Astrocyte (in vitro differentiated cells and primary cell): ENCODE data around the gene EMID1. TPM values are rescaled to one million over a fixed set of nuclear protein-coding genes. Genes with fewer than 3 reads are reported as not detected.

ENCODE experiments used
- DNase-seq: peaks from one replicate; pipeline ENCODE4 v3.0.0-alpha.2; 2010; ENCODE audit warnings: low read depth
- FAIRE-seq: peaks from 2 replicates; lab custom pipeline; 2011; peaks lifted over from hg19 to GRCh38; lab: Jason Lieb, UNC
- H2AFZ ChIP-seq: 2 replicates; pipeline ENCODE4 v1.6.0; 2012; ENCODE audit warnings: low read depth, low read length, inconsistent platforms
- H3K27ac ChIP-seq: 2 replicates; pipeline ENCODE4 v1.5.1; 2011; ENCODE audit warnings: low read depth, low read length, inconsistent platforms
- H3K27me3 ChIP-seq: 2 replicates; pipeline ENCODE4 v1.6.0; 2011; ENCODE audit warnings: low read length, inconsistent platforms; ENCODE audit not compliant: insufficient read depth
- H3K36me3 ChIP-seq: 2 replicates; pipeline ENCODE4 v1.5.1; 2011; ENCODE audit warnings: low read length, inconsistent platforms; ENCODE audit not compliant: insufficient read depth
- H3K4me1 ChIP-seq: 2 replicates; pipeline ENCODE4 v1.5.1; 2011; ENCODE audit warnings: low read length, inconsistent platforms; ENCODE audit not compliant: insufficient read depth
- H3K4me2 ChIP-seq: 2 replicates; pipeline ENCODE4 v1.6.0; 2012; ENCODE audit warnings: low read length, inconsistent platforms
- H3K4me3 ChIP-seq: 2 replicates; pipeline ENCODE4 v1.5.1; 2011; ENCODE audit warnings: low read depth, mild to moderate bottlenecking, low read length, inconsistent platforms; ENCODE audit not compliant: insufficient read depth
- H3K79me2 ChIP-seq: 2 replicates; pipeline ENCODE4 v1.6.0; 2012; ENCODE audit warnings: mild to moderate bottlenecking, low read length, inconsistent platforms; ENCODE audit not compliant: insufficient read depth
- H3K9ac ChIP-seq: 2 replicates; pipeline ENCODE4 v1.6.0; 2012; ENCODE audit warnings: mild to moderate bottlenecking, low read length, inconsistent platforms
- H3K9me3 ChIP-seq: 2 replicates; pipeline ENCODE4 v1.5.1; 2012; ENCODE audit warnings: low read depth, mild to moderate bottlenecking, low read length, inconsistent platforms; ENCODE audit not compliant: insufficient read depth
- H4K20me1 ChIP-seq: 2 replicates; pipeline ENCODE4 v1.6.0; 2012; ENCODE audit warnings: low read length, inconsistent platforms; ENCODE audit not compliant: insufficient read depth
- H3K27ac Mint-ChIP-seq: one replicate; pipeline ENCODE4 v1.8.0; 2021; ENCODE audit warnings: mild to moderate bottlenecking, mixed read lengths; ENCODE audit not compliant: unreplicated experiment
- H3K27me3 Mint-ChIP-seq: one replicate; pipeline ENCODE4 v1.8.0; 2021; ENCODE audit warnings: low read depth, mixed read lengths; ENCODE audit not compliant: unreplicated experiment
- H3K36me3 Mint-ChIP-seq: one replicate; pipeline ENCODE4 v1.8.0; 2021; ENCODE audit warnings: low read depth, mixed read lengths; ENCODE audit not compliant: unreplicated experiment
- H3K4me1 Mint-ChIP-seq: one replicate; pipeline ENCODE4 v1.8.0; 2021; ENCODE audit warnings: low read depth, mixed read lengths; ENCODE audit not compliant: unreplicated experiment
- H3K4me3 Mint-ChIP-seq: one replicate; pipeline ENCODE4 v1.8.0; 2021; ENCODE audit warnings: mild to moderate bottlenecking, moderate library complexity, mixed read lengths; ENCODE audit not compliant: unreplicated experiment
- H3K9me3 Mint-ChIP-seq: one replicate; pipeline ENCODE4 v1.8.0; 2021; ENCODE audit warnings: mild to moderate bottlenecking, mixed read lengths; ENCODE audit not compliant: unreplicated experiment
- EZH2 ChIP-seq: IDR thresholded peaks from 2 replicates; pipeline ENCODE4 v1.6.1; 2012; ENCODE audit warnings: mild to moderate bottlenecking, low read length, inconsistent platforms; ENCODE audit not compliant: insufficient read depth
- total RNA-seq: library from RNA; stranded (reverse); gene quantifications from 2 replicates; pipeline ENCODE4 v1.2.1, GENCODE V29; 2021
- TF ChIP-seq, protein P1 (sequence below): IDR thresholded peaks from 2 replicates; pipeline ENCODE4 v1.5.1; 2011; ENCODE audit warnings: low read depth, mild to moderate bottlenecking, inconsistent platforms, low read length, moderate library complexity; ENCODE audit not compliant: insufficient read depth

Gene EMID1
- total RNA-seq, 1 donor from 2014 or later = 0.34 TPM

DNA sequence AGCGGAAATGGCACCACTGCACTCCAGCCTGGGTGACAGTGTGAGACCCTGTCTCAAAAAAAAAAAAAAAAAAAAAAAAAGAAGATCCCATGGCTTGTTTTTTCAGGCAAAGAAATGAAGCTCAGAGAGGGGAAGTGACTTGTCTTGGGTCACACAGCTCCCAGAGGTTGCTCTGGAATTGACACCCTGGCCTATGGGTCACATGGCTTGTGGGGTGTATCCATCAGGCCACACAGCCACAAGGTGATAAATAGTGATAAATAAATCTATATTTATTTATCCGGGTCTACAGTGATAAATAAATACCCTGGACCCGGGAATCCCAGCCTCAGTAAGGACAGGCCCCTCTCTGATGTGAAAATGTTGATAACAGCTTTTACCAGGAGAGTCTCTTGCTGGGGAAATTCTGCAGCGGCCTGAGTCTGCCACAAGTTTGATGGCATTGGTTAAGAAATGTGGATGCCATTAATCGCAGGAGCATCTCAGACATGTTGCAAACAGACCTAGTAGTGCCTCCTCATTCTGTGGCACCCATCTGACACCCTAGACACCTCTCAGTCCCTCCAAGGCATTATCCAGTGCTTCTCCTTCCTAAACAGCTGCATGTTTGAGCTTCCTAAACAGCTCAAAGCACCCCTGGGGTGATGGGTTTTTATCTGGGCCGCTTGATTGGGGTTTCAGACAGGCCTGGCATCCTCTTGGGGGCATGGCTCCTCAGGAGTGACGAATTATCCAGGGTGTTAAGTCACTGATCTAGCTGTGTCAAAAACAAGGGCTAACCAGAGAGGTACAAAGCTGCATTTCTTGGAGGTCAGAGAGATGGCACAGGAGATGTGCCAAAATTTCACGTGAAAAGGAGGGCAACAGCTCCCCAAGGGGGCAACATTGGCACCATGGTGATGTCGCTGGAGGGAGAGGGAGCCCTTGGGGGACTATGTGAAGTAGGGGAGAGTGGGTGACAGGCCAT, 1.9 kb upstream of the EMID1 start:
- DNase-seq (no peak), FAIRE-seq (no peak)
- Mint-ChIP-seq H3K9me3 (no peaks in the 10 kb centered on the region), H3K4me3 (no peak overlapping the region), H3K27ac (no peak overlapping the region), H3K4me1 (no peaks in the 10 kb centered on the region), H3K27me3 (peaks cover 36% of the 10 kb centered on the region), H3K36me3 (no peaks in the 10 kb centered on the region)
- Histone ChIP-seq H4K20me1 (no peaks in the 10 kb centered on the region), H3K4me3 (no peak overlapping the region), H2AFZ (no peak overlapping the region), H3K27me3 (peaks cover 8% of the 10 kb centered on the region), H3K36me3 (no peaks in the 10 kb centered on the region), H3K4me1 (peaks cover 12% of the 10 kb centered on the region), H3K79me2 (no peaks in the 10 kb centered on the region), H3K4me2 (no peak overlapping the region), H3K27ac (no peak overlapping the region), H3K9ac (no peak overlapping the region), H3K9me3 (no peaks in the 10 kb centered on the region)
- no peak for TF ChIP-seq EZH2
- TF ChIP-seq, protein P1, sequence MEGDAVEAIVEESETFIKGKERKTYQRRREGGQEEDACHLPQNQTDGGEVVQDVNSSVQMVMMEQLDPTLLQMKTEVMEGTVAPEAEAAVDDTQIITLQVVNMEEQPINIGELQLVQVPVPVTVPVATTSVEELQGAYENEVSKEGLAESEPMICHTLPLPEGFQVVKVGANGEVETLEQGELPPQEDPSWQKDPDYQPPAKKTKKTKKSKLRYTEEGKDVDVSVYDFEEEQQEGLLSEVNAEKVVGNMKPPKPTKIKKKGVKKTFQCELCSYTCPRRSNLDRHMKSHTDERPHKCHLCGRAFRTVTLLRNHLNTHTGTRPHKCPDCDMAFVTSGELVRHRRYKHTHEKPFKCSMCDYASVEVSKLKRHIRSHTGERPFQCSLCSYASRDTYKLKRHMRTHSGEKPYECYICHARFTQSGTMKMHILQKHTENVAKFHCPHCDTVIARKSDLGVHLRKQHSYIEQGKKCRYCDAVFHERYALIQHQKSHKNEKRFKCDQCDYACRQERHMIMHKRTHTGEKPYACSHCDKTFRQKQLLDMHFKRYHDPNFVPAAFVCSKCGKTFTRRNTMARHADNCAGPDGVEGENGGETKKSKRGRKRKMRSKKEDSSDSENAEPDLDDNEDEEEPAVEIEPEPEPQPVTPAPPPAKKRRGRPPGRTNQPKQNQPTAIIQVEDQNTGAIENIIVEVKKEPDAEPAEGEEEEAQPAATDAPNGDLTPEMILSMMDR = no peak

DNA sequence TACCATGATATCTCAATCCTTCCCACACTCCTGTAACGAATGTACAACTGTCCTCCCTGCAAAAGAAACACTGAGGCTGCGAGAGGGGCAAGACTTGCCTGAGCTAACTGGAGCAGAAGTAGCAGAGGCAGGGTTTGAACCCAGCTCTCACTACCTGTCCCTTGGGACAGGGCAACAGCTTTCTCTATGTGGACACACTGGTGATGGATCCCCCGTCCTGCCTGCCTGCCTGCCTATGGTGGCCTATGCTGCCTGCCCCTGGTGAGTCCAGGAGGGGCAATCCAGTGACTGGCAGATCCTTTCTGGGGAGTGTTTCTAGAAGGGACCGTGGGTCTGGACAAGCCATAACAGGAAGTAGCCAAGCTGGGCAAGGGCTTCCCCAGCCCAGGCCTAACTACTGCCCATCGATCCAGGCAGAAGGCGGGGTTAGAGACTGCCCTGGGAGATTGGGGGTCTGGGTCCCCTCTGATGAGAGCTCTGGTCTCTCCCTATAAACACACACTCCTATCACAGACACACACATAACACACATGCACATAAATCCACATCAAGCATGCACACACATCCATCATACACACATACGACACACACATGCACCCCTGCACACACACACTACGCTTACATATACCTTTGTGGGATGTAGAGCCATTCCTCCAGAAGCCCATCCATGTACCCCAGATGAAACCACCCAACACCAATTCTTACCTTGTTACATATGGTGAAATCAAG, 1.1 kb upstream of the EMID1 start:
- FAIRE-seq (no peak), DNase-seq (no peak)

More for the DNA sequence above, 1.1 kb upstream of the EMID1 start:
- Mint-ChIP-seq H3K27ac (no peak overlapping the region), H3K4me3 (peak overlapping the region; percentile 28), H3K36me3 (no peaks in the 10 kb centered on the region), H3K27me3 (peaks cover 36% of the 10 kb centered on the region), H3K4me1 (no peaks in the 10 kb centered on the region), H3K9me3 (no peaks in the 10 kb centered on the region)
- Histone ChIP-seq H3K27me3 (peaks cover 8% of the 10 kb centered on the region), H3K4me3 (no peak overlapping the region), H3K9me3 (no peaks in the 10 kb centered on the region), H3K36me3 (no peaks in the 10 kb centered on the region), H2AFZ (no peak overlapping the region), H3K27ac (no peak overlapping the region), H4K20me1 (no peaks in the 10 kb centered on the region), H3K4me2 (no peak overlapping the region), H3K79me2 (no peaks in the 10 kb centered on the region), H3K4me1 (peaks cover 12% of the 10 kb centered on the region), H3K9ac (no peak overlapping the region)
- TF ChIP-seq, protein P1 = no peak
- TF ChIP-seq EZH2 = no peak
